Measurements from ENCODE around the gene EIF3M.

The EIF3M gene

GRCh38 chr11:32583459-32584271, at the start of gene EIF3M:
Gene EIF3M (plus strand): TSS chr11:32583831. CDS start chr11:32583888, 57 bp downstream.
- H3K4me1 ChIP-seq: peaks cover 23% of the 10 kb centered on the region
- H4K20me1 ChIP-seq: peaks cover 42% of the 10 kb centered on the region
- TF ChIP-seq Cebpa-rat (IDR thresholded peaks at IDR 0.05): no peak
- peak within 1 kb of the TSS; percentile 95 for H3K27ac ChIP-seq
- H3K4me2 ChIP-seq: peak within 1 kb of the TSS; percentile 87
- H3K36me3 ChIP-seq: peaks cover 29% of the 10 kb centered on the region
- H3K27me3 ChIP-seq: no peaks in the 10 kb centered on the region
- H3K9ac ChIP-seq: peak within 1 kb of the TSS; percentile 92
- H3K4me3 ChIP-seq: peak within 1 kb of the TSS; percentile 91
- H3K9me3 ChIP-seq: peaks cover 5% of the 10 kb centered on the region; the same call in 1 of the 2 replicates

GRCh38 chr11:32538804-32539203, 44.8 kb upstream of the EIF3M start:
- H3K36me3 ChIP-seq: no peaks in the 10 kb centered on the region

GRCh38 chr11:32549611-32550187, 33.9 kb upstream of the EIF3M start:
- no peaks in the 10 kb centered on the region for H4K20me1 ChIP-seq
- H3K4me2 ChIP-seq: no peak overlapping the region

More at GRCh38 chr11:32538804-32539203, 44.8 kb upstream of the EIF3M start:
- Histone ChIP-seq H3K4me1 (no peaks in the 10 kb centered on the region), H3K27ac (no peak overlapping the region), H3K4me3 (no peak overlapping the region), H3K4me2 (no peak overlapping the region), H3K9ac (no peak overlapping the region), H3K9me3 (peaks cover 4% of the 10 kb centered on the region; the same call in 1 of the 2 replicates), H4K20me1 (no peaks in the 10 kb centered on the region), H3K27me3 (no peaks in the 10 kb centered on the region)
- no peak for TF ChIP-seq Cebpa-rat (IDR thresholded peaks at IDR 0.05)

GRCh38 chr11:32550207-32550606, 33.4 kb upstream of the EIF3M start:
- no peak overlapping the region for H3K27ac ChIP-seq

More at GRCh38 chr11:32549611-32550187, 33.9 kb upstream of the EIF3M start:
- Histone ChIP-seq H3K27me3 (no peaks in the 10 kb centered on the region), H3K27ac (no peak overlapping the region), H3K9me3 (0 out of 2 replicates have a peak, but pooled peaks cover 4% of the 10 kb centered on the region), H3K36me3 (no peaks in the 10 kb centered on the region), H3K9ac (no peak overlapping the region), H3K4me3 (no peak overlapping the region), H3K4me1 (no peaks in the 10 kb centered on the region)
- TF ChIP-seq Cebpa-rat (IDR thresholded peaks at IDR 0.05): no peak

GRCh38 chr11:32555091-32555490, 28.5 kb upstream of the EIF3M start:
- no peaks in the 10 kb centered on the region for H3K27me3 ChIP-seq
- 0 out of 2 replicates have a peak, but pooled peaks cover 4% of the 10 kb centered on the region for H3K9me3 ChIP-seq
- H3K4me1 ChIP-seq: no peaks in the 10 kb centered on the region
- H4K20me1 ChIP-seq: no peaks in the 10 kb centered on the region
- no peak overlapping the region for H3K9ac ChIP-seq
- H3K27ac ChIP-seq: no peak overlapping the region
- TF ChIP-seq Cebpa-rat (IDR thresholded peaks at IDR 0.05): no peak
- no peak overlapping the region for H3K4me3 ChIP-seq
- H3K36me3 ChIP-seq: no peaks in the 10 kb centered on the region
- no peak overlapping the region for H3K4me2 ChIP-seq

More at GRCh38 chr11:32550207-32550606, 33.4 kb upstream of the EIF3M start:
- H3K36me3 ChIP-seq: no peaks in the 10 kb centered on the region
- H3K9ac ChIP-seq: no peak overlapping the region
- H3K27me3 ChIP-seq: no peaks in the 10 kb centered on the region
- no peak overlapping the region for H3K4me2 ChIP-seq
- H4K20me1 ChIP-seq: no peaks in the 10 kb centered on the region
- H3K4me3 ChIP-seq: no peak overlapping the region
- TF ChIP-seq Cebpa-rat (IDR thresholded peaks at IDR 0.05): no peak
- 0 out of 2 replicates have a peak, but pooled peaks cover 4% of the 10 kb centered on the region for H3K9me3 ChIP-seq
- H3K4me1 ChIP-seq: no peaks in the 10 kb centered on the region

GRCh38 chr11:32555895-32556294, 27.7 kb upstream of the EIF3M start:
- Histone ChIP-seq H3K4me1 (no peaks in the 10 kb centered on the region), H3K36me3 (no peaks in the 10 kb centered on the region), H3K9ac (no peak overlapping the region), H3K4me3 (no peak overlapping the region), H3K27me3 (no peaks in the 10 kb centered on the region), H3K27ac (no peak overlapping the region), H3K9me3 (0 out of 2 replicates have a peak, but pooled peaks cover 4% of the 10 kb centered on the region), H3K4me2 (no peak overlapping the region), H4K20me1 (no peaks in the 10 kb centered on the region)
- no peak for TF ChIP-seq Cebpa-rat (IDR thresholded peaks at IDR 0.05)

- H4K20me1 ChIP-seq: no peaks in the 10 kb centered on the region
- no peak for TF ChIP-seq Cebpa-rat (IDR thresholded peaks at IDR 0.05)
Observed at GRCh38 chr11:32561835-32562234, 21.8 kb upstream of the EIF3M start.

GRCh38 chr11:32562839-32563599, 20.6 kb upstream of the EIF3M start:
- Histone ChIP-seq H3K36me3 (no peaks in the 10 kb centered on the region), H3K9me3 (no peaks in the 10 kb centered on the region), H3K27me3 (no peaks in the 10 kb centered on the region), H3K9ac (no peak overlapping the region), H3K4me3 (no peak overlapping the region), H3K4me1 (peaks cover 14% of the 10 kb centered on the region), H3K27ac (no peak overlapping the region), H4K20me1 (no peaks in the 10 kb centered on the region), H3K4me2 (peak overlapping the region; percentile 29; the same call in 1 of the 2 replicates)
- TF ChIP-seq Cebpa-rat (IDR thresholded peaks at IDR 0.05): no peak

More at GRCh38 chr11:32561835-32562234, 21.8 kb upstream of the EIF3M start:
- H3K27me3 ChIP-seq: no peaks in the 10 kb centered on the region
- no peak overlapping the region for H3K27ac ChIP-seq
- H3K4me1 ChIP-seq: peaks cover 14% of the 10 kb centered on the region
- H3K9ac ChIP-seq: no peak overlapping the region
- H3K36me3 ChIP-seq: no peaks in the 10 kb centered on the region
- no peak overlapping the region for H3K4me3 ChIP-seq
- no peaks in the 10 kb centered on the region for H3K9me3 ChIP-seq
- H3K4me2 ChIP-seq: no peak overlapping the region

- no peak overlapping the region for H3K27ac ChIP-seq
- H3K27me3 ChIP-seq: no peaks in the 10 kb centered on the region
- H3K9me3 ChIP-seq: no peaks in the 10 kb centered on the region
- peaks cover 14% of the 10 kb centered on the region for H3K4me1 ChIP-seq
- peak overlapping the region; percentile 29; the same call in 1 of the 2 replicates for H3K4me2 ChIP-seq
- TF ChIP-seq Cebpa-rat (IDR thresholded peaks at IDR 0.05): no peak
- no peak overlapping the region for H3K4me3 ChIP-seq
- H4K20me1 ChIP-seq: no peaks in the 10 kb centered on the region
- H3K9ac ChIP-seq: no peak overlapping the region
- H3K36me3 ChIP-seq: no peaks in the 10 kb centered on the region
Observed at GRCh38 chr11:32563600-32563959, 20.1 kb upstream of the EIF3M start.

Data from BLaER1 (cell line).